GM19397 (cell line): Measurements from ENCODE around the gene FYN.

Experiments
- ATAC-seq: cut with Tn5 transposase; IDR thresholded peaks from one replicate; pipeline ENCODE4 v1.9.1; 2021; ENCODE audit warnings: mild to moderate bottlenecking, moderate library complexity; ENCODE audit not compliant: unreplicated experiment

FYN gene

GRCh38 chr6:111809766-111810165 is 63.5 kb downstream of the FYN start:
- no peak for ATAC-seq

DNA sequence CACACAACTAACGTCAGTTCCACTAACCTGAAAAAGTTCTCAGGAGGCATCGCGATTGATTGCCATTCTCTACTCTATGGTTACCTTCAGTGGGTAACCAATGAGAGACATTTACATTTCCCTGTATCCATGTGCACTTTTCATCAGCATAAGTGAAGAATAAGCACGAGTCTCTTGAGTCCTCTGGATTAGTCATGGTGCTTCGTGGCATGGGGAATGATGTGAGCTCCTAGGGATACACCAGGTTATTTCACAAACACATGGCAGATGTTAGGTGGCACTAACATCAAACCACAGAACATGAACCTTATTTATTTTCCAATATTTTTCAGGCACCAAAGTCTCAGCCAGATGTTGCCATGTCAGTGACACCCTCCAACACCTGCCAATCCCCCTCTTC is 64.0 kb downstream of the FYN start:
- ATAC-seq: no peak

- no peak for ATAC-seq
Observed at GRCh38 chr6:111808493-111808892, 64.8 kb downstream of the FYN start.

DNA sequence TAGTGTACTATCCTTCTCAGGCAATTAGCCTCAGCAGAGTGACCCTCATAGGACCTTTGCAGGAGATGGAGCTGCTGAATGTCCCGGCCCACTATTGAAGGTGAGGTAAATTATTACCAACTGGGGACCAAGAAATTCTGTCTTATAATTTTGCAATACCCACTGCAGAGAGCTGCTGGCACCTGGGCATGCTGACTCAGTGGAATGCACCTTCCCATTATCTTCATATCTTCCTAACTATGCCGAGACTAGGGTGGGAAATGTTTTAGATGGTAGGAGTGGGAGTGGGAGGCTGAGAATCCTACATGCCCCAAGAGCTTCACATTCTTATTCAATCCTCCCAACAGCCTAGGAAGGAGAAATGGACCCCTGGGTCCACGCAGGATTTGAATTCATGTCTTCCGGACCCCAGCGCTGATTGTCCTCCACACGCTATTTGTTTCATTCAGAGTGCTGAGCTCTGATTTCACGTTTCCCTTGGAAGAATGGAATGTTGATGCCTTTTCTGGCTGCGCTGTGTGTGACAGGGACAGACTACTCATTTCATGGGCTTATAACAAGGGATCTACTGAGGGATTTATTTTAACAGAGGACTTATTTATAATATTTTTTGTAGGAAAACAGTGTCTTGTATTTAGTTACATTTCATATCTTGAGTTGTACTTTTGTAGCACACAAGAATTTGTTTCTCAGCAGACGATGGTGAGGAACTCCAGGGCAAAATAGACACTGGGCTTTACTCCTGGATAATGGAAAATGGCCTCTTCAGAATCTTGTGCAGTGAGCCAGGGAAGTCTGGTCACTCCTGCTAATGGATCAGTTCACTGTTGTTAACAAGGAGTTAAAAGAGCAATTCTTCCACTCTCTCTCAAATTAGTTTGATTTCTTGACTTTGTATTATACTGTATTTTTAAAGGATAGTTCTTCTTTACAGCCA is 66.4 kb downstream of the FYN start:
- ATAC-seq: no peak

- ATAC-seq: no peak
Observed at GRCh38 chr6:111806165-111806547, 67.1 kb downstream of the FYN start.

GRCh38 chr6:111805511-111806164 is 67.6 kb downstream of the FYN start:
- no peak for ATAC-seq

- ATAC-seq: peak; percentile 39
Observed at GRCh38 chr6:111804627-111805235, 68.5 kb downstream of the FYN start.

- ATAC-seq: no peak
Observed at GRCh38 chr6:111803804-111804203, 69.4 kb downstream of the FYN start.

GRCh38 chr6:111803371-111803770 is 69.9 kb downstream of the FYN start:
- no peak for ATAC-seq

DNA sequence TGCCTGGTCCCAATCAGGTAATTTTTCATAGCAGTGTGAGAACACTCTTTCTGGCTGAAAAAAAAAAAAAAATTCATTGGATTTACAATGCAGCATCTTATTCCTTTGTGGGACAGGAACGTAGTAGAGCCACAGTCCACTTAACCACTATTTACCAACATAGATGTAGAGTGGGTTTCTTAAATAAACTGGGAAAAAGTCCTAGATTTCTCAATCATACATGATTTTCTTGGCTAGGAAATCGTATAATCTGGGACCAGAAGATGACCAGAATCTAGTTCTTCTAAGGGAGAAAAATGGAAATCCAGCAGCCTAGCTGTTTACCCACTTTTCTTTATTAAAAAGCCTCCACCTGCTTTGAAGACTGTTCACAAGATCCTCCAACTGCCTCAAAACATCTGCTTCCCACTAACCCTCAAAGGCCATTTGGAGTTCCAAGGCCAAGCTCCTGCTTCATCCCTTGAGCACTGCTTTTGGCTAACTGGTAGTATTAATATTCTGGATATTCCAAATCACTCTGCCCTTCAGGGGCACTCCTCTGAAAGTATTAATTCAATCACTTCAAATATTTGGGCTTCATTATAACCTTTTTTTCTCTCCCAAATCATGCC is 70.4 kb downstream of the FYN start:
- no peak for ATAC-seq

DNA sequence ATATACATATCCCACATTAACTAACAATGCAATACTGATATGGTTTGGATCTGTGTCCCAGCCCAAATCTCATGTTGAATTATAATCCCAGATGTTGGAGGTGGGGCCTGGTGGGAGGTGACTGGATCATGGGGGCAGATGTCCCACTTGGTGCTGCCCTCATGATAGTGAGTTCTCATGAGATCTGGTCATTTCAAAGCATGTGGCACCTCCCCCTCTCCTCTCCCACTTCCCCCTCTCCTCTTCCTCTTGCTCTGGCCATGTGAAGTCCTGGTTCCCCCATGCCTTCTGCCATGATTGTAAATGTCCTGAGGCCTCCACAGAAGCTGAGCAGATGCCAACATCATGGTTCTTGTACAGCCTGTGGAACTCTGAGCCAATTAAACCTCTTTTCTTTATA is 71.2 kb downstream of the FYN start:
- no peak for ATAC-seq

DNA sequence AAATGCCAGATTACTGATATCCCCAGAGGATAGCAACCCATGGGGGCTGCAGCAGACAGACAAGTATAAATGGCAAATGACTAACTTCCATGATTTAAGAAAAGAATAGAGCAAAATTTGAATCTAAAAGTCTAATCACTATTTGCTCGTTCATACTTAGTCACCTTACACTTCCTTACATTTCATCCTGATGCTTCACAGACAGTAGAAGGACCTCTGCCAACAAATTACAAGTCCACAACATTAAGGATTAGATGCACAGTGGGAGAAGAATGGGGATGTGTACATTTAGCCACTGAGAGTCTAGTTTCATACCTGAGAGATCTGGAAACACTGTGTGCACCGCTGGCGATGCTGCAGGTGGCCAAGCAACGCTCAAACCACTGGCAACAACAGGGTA is 72.4 kb downstream of the FYN start:
- ATAC-seq: no peak

DNA sequence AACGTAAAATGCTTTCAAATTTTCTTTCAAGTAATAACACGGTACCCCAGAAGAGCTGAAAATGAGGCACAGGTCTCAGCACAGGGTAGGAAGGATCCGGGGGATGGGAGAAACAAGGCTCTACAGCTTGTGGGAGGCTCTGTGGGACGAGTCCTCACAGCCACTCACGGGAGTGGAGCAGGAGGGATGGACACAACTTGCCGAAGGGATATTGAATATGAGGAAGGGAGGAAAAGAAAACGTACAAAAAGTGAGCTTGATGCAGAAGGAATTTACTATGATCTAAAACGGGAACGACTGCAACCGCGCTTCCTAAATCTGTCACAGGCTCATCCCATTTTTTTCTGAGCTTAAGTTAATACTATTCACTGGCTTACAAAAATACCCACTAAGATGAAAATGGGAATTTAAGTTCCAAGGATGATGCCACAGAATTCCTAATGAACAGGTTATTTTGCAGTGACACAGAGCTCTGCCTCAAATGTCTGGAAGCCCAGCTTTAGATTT is 72.9 kb downstream of the FYN start:
- no peak for ATAC-seq

DNA sequence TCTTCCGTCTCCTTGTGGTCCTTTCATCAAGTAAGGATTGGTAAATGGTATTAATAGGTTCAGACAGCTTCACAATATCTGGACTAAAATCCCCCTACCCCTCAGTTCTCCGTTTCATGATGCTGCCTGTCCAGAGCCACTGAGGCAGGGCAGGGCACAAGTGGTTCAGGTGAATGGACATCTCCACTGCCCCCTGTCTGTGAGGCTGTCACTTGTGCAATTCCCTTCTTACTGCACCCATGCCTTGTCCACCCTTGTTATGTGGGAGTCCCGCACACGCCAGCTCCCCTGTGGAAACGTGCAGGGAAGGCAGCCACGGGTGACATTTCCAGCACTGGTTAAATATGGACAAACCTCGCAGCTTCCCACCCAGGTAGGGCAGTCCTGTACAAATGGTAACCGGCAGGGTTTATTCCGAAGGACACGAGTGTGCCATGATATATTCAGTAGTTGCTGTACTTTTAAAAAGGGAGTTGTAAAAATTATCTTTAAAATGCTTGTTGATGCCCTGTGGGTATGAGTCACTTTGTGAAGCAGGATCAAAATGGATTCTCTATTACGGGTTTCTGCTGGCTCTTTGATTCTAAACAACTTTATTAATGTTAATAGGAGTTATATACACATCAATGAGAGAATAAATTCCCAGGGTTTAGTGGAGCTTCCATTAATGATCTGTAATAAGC is 73.5 kb downstream of the FYN start:
- ATAC-seq: no peak

DNA sequence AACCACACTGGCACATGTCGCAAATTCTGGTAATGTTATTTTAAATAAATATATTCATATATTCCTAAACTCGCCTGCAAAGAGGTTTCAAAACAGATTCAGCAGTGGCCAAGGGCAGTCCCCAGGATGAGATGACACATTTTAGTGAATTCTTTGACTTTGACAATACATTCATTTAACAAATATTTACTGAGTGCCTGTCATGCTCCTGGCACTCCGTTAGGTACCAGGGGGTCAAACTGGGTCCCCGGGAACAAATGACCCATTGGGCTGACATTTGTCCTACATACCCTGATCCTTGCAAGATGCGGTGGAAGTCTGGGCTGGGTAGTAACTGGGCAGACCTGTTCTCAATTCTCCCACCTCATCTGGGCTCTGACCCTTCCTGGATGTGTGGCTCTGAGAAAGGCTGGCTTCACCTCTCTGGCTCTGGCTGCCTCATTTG is 74.9 kb downstream of the FYN start:
- ATAC-seq: no peak

DNA sequence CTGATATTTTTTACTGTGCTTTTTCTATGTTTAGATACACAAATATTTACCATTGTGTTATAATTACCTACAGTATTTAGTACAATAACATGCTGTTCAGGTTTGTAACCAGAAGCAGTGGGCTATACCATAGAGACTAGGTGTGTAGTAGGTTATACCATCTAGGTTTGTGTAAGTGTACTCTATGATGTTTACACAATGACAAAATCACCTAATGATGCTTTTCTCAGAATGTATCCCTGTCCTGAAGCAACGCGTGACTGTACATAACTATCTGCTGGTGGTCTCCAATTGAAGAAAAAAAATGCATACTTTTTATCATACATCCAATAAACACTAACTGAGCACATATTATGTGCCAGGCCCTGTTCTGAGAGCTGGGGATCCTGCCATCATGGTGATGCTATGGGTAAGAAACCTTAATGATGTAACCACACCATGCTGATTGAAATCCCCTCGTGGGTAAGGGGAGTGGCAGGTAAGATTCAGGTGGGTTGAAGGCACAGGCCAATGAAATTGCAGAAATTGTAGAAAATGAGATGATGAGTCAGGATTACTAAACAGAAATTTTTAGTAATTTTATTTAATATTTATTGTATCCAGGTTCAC is 76.8 kb downstream of the FYN start:
- no peak for ATAC-seq

DNA sequence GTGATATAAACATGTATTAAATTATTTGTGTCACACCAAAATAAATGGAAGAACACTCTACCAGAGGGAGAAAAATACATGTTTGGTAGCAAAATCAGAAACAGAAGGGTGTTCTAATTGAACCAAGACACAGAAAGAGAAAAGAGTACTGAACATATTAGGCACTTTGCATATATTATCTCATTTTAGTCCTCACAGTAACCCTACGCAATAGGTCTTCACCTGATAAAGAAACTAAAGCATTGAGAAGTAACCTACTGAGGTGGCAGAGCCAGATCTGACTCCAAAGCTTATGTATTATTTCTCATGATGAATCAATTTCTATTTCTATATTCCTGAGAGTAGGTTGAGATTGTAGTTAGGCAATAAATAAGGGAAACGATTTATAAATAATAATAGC is 77.7 kb downstream of the FYN start:
- no peak for ATAC-seq

- ATAC-seq: no peak
Observed at GRCh38 chr6:111794727-111795452, 78.4 kb downstream of the FYN start.

- ATAC-seq: no peak
Observed at GRCh38 chr6:111794300-111794699, 79.0 kb downstream of the FYN start.

DNA sequence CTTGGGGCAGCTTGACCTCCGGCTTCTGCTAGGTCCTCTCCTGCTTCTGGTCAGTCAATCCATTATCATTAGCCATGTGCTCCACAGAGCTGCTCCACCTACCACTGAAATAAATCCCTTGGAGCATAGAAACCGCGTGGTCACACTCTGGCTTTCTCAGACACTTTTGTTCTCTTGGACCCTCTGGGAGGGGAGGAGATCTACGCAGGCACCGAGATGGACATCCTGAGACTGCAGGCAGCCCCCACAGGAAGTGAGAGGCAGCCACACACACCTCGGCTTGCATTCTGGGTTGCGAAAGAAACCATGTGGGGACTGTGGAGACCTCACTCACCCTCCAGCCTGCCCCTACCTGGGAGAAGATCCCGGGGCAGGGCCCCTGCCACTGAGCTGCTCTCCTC is 79.5 kb downstream of the FYN start:
- ATAC-seq: no peak
